ENCODE results near the gene SRGAP2B. TPM values are rescaled to one million over a fixed set of nuclear protein-coding genes. Genes with fewer than 3 reads are reported as not detected.
"Not testable (repeated sequence)": the region's sequence is repeated elsewhere in the genome, so short reads cannot be mapped to it uniquely, and the experiment has no call there.

The SRGAP2B gene
- total and polyA plus RNA-seq, 2 of the 4 experiments (the other 2 are of a cell fraction), result 15.9 to 50.7 TPM

DNA sequence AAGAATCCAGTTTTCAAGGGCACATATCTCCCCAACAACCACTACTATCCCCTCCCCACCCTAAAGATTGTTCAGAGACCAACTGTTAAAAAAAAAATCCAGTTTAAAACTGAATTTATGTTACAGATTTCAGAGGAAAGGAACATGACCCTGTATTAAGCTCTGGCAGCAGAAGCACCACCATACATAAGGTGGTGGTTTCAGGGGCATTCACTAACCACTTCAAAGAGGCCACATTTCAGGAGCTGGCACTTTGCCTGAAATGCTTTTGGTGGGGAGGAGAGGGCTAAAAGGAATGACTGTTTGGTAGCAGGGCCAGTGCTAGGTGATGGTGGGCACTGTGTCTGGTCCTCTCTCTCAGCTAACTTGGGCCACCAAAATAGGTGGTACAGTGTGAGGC lies 176.0 kb downstream of the SRGAP2B start:
- H3K4me1 ChIP-seq (ENCODE audit: control insufficient read depth, insufficient read depth, low read length); intact Hi-C loops (cut with micrococcal nuclease); H2BK15ac ChIP-seq (ENCODE audit: low read depth, low read length); H2BK120ac ChIP-seq (ENCODE audit: low read depth, low read length); H4K5ac ChIP-seq (ENCODE audit: low read depth, low read length); DNase-seq; H2AFZ ChIP-seq (replicated peaks; ENCODE audit: low read length, poor library complexity); H3K79me1 ChIP-seq (ENCODE audit: low read depth in 1 of 2, low read length in 2 of 2); H4K20me1 ChIP-seq (ENCODE audit: insufficient read depth, low read length); H4K8ac ChIP-seq (ENCODE audit: low read depth in 2 of 2, low read length in 2 of 2); H3K4ac ChIP-seq (ENCODE audit: low read depth, low read length); H4K91ac ChIP-seq (ENCODE audit: insufficient read depth, low read depth, low read length); H3K36me3 ChIP-seq (ENCODE audit: control insufficient read depth, insufficient read depth, low read length); H3K56ac ChIP-seq (ENCODE audit: extremely low read depth, insufficient read depth, low read length); ATAC-seq (ENCODE audit: low read depth); H3K27me3 ChIP-seq (ENCODE audit: control insufficient read depth, insufficient read depth, low read length); CTCF ChIA-PET; H3K4me3 ChIP-seq (ENCODE audit: insufficient read depth, low read depth, low read length); H2BK20ac ChIP-seq (ENCODE audit: low read depth, low read length); dilution Hi-C loops (cut with HindIII; ENCODE audit: low sequenced_read_pairs, unreplicated experiment); H3K18ac ChIP-seq (ENCODE audit: low read depth, low read length); H3K9me1 ChIP-seq (ENCODE audit: insufficient read depth, low read length); POLR2A ChIA-PET (ENCODE audit: unreplicated experiment); H3K23ac ChIP-seq (ENCODE audit: low read depth, low read length); in situ Hi-C loops (cut with MboI; ENCODE audit: low sequenced_read_pairs); H3K9ac ChIP-seq (ENCODE audit: low read depth, low read length); BruUV-seq (replicated peaks); H2AK5ac ChIP-seq (ENCODE audit: low read depth, low read length); H3K27ac ChIP-seq (ENCODE audit: insufficient read depth, low read length); H2BK5ac ChIP-seq (ENCODE audit: low read depth, low read length, poor library complexity, severe bottlenecking); H2AK9ac ChIP-seq (replicated peaks; ENCODE audit: low read depth, low read length, poor library complexity); H3K14ac ChIP-seq (replicated peaks; ENCODE audit: low read depth, low read length); H3K9me3 ChIP-seq (ENCODE audit: control insufficient read depth, insufficient read depth, low read length); H3K4me2 ChIP-seq (ENCODE audit: low read depth, low read length): not testable (repeated sequence)

DNA sequence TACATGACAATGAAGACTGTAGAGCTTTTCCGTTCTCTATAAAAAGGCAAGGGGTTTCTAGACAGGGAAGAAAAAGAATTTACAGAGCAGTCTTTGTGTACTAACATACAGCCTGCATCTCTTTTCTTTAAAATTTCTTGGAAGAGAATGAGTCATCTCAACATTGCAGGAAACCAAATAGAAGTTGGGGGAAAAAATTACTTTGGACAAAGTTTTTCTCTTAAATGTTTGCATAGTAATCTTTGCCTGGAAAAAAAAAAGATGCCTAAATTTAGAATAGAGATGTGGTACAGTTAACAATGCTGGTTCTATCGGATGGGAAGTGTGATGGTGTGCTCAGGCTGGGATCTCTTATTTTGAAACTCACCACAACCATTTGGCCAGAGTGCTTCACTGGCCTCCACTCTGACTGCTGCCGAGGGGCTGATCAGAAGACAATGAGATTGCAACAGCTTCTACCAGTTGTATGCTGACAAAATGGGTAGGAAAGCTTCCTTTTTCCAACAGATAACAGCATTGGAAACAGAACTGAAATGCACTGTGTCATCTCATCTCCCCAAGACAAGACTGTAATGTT lies 177.0 kb downstream of the SRGAP2B start:
- H2AK5ac ChIP-seq (ENCODE audit: low read depth, low read length); H3K4me3 ChIP-seq (ENCODE audit: insufficient read depth, low read depth, low read length); H2AK9ac ChIP-seq (replicated peaks; ENCODE audit: low read depth, low read length, poor library complexity); H3K9ac ChIP-seq (ENCODE audit: low read depth, low read length); H2BK15ac ChIP-seq (ENCODE audit: low read depth, low read length); H3K27me3 ChIP-seq (ENCODE audit: control insufficient read depth, insufficient read depth, low read length); H4K20me1 ChIP-seq (ENCODE audit: insufficient read depth, low read length); POLR2A ChIA-PET (ENCODE audit: unreplicated experiment); H3K9me1 ChIP-seq (ENCODE audit: insufficient read depth, low read length); H3K14ac ChIP-seq (replicated peaks; ENCODE audit: low read depth, low read length); H2BK5ac ChIP-seq (ENCODE audit: low read depth, low read length, poor library complexity, severe bottlenecking); H2AFZ ChIP-seq (replicated peaks; ENCODE audit: low read length, poor library complexity); H3K36me3 ChIP-seq (ENCODE audit: control insufficient read depth, insufficient read depth, low read length); BruUV-seq (replicated peaks); dilution Hi-C loops (cut with HindIII; ENCODE audit: low sequenced_read_pairs, unreplicated experiment); H3K18ac ChIP-seq (ENCODE audit: low read depth, low read length); H3K27ac ChIP-seq (ENCODE audit: insufficient read depth, low read length); H2BK120ac ChIP-seq (ENCODE audit: low read depth, low read length); CTCF ChIA-PET; H3K23ac ChIP-seq (ENCODE audit: low read depth, low read length); H3K4me2 ChIP-seq (ENCODE audit: low read depth, low read length); intact Hi-C loops (cut with micrococcal nuclease); H3K56ac ChIP-seq (ENCODE audit: extremely low read depth, insufficient read depth, low read length); H3K79me1 ChIP-seq (ENCODE audit: low read depth in 1 of 2, low read length in 2 of 2); in situ Hi-C loops (cut with MboI; ENCODE audit: low sequenced_read_pairs); H4K8ac ChIP-seq (ENCODE audit: low read depth in 2 of 2, low read length in 2 of 2); H4K91ac ChIP-seq (ENCODE audit: insufficient read depth, low read depth, low read length); H3K4ac ChIP-seq (ENCODE audit: low read depth, low read length); H4K5ac ChIP-seq (ENCODE audit: low read depth, low read length); DNase-seq; H2BK20ac ChIP-seq (ENCODE audit: low read depth, low read length); H3K9me3 ChIP-seq (ENCODE audit: control insufficient read depth, insufficient read depth, low read length); H3K4me1 ChIP-seq (ENCODE audit: control insufficient read depth, insufficient read depth, low read length): not testable (repeated sequence)
- peak; percentile 62 for ATAC-seq (ENCODE audit: low read depth)
- no CpG with 5 or more reads among the region's 3 CpGs for WGBS, 2 experiments (ENCODE audit: extremely low coverage in 2 of 2, insufficient read length in 1 of 2)
